HG02571 (cell line): ENCODE results near the gene MSI2.
"Not testable (repeated sequence)": the region's sequence is repeated elsewhere in the genome, so short reads cannot be mapped to it uniquely, and the experiment has no call there.

Experiments used
- ATAC-seq: cut with Tn5 transposase; IDR thresholded peaks from one replicate; pipeline ENCODE4 v1.9.1; 2021; ENCODE audit warnings: mild to moderate bottlenecking, moderate library complexity; ENCODE audit not compliant: unreplicated experiment

MSI2 gene

DNA sequence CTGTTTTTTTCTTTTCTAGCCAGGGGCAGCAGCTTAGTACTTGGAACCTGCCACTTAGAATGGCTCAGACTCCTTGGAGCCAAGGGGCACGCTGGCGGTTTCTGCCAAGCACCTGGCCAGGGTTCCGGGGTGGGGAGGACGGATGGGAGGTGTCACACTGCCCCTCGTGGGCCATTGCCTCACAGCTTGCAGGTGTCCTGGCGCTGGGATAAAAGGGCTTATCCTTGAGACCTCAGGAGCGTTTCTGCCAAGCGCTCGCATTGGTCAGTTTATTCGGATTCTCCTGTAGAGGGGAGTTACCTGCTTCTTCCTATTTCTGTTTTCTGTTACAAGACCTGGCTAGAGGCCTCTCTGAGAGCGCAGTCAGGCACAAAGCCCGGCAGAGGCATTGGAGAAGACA, 234.6 kb downstream of the MSI2 start:
- ATAC-seq = no peak

GRCh38 chr17:57493171-57493570, 236.8 kb downstream of the MSI2 start:
- ATAC-seq = no peak

DNA sequence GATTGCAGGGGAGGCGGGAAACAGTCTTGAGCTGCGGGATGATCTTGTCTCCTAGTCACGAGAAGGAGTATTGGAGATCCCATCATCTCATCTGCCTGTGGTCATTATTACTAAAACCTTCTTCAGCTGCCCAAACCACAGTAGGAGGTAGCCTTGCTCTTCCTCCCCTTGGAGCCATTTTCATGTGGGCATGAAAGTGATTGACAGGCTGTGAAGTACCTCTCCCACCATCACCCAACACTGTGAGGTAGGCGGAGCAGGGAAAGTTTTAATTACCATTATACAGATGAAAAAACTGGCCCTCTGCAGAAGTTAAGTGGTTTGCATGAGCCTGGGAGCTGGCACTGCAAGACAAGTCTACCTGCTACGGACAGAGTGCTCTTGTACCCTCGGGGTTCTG, 237.3 kb downstream of the MSI2 start:
- ATAC-seq = no peak

DNA sequence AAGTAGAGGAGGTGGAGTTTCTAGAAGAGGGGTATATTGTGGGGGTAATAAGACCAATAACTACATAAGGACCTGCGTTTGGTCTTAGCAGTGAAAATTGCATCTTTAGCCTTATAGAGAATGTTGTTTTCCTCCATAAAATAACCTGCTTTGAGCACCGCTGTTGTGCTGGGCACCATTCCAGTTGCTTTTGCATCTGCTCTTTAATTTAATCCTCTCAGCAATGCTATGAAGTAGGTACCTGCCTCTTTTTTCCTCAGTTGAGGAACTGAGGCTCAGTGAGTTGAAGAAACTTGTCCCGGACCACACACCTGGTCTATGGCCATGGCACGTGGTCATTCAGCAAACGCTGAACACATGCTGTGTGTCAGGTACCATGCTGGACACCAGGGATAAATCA, 238.1 kb downstream of the MSI2 start:
- ATAC-seq = no peak

GRCh38 chr17:57495771-57496170, 239.4 kb downstream of the MSI2 start:
- no peak for ATAC-seq

GRCh38 chr17:57496382-57496781, 240.1 kb downstream of the MSI2 start:
- no peak for ATAC-seq

DNA sequence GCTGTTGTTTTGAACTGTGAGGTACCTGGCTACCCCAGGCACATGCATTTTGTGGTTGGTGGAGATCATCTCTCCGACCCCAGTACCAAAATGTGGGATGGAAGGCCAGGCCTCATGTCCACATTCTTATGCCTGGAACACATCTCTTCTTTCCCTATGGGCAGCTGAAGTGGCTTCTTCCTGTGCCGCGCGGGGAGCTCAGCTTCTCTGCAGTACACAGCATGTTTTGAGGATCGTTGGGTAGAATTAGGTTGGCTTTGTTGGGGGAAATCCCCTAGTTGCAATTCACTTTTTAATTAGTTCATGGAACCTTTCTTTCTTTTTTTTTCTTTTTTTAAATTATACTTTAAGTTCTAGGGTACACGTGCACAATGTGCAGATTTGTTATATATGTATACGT, 242.1 kb downstream of the MSI2 start:
- ATAC-seq = no peak

DNA sequence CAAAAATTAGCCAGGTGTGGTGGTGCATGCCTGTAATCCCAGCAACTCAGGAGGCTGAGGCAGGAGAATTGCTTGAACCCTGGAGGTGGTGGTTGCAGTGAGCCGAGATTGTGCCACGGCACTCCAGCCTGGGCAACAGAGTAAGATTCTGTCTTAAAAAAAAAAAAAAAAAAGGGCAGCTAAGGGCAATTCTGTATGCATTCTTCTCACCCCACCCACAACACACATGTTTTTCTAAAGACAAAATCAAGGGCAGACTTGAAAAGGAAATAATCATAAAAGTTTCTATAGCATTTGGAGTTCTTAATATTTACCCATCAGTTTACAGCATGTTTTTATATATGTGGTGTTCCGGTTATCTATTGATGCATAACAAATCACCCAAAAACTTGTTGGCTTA, 242.9 kb downstream of the MSI2 start:
- ATAC-seq = not testable (repeated sequence)

GRCh38 chr17:57499648-57500049, 243.3 kb downstream of the MSI2 start:
- no peak for ATAC-seq

GRCh38 chr17:57501016-57501415, 244.7 kb downstream of the MSI2 start:
- no peak for ATAC-seq

DNA sequence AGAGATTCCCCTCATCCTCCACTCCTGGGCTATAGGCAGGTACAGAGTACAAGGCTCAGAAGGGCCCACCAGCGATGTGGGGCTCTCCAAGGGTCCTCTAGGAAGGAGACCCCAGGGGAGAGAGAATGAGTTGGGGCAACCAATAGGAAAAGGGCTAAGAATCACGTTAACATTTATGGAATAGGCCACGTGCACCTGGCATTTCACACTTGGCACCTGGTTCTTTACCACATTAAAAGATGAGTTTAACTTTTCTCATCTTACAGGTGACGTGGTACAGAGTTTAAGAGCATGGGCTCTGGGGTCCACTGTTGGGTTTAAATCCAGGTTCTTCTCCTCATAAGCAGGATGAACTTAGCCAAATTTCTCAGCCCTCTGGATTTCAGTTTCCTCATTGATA, 245.7 kb downstream of the MSI2 start:
- ATAC-seq = no peak

GRCh38 chr17:57502811-57503241, 246.5 kb downstream of the MSI2 start:
- ATAC-seq = no peak

GRCh38 chr17:57504208-57504607, 247.9 kb downstream of the MSI2 start:
- ATAC-seq = no peak

DNA sequence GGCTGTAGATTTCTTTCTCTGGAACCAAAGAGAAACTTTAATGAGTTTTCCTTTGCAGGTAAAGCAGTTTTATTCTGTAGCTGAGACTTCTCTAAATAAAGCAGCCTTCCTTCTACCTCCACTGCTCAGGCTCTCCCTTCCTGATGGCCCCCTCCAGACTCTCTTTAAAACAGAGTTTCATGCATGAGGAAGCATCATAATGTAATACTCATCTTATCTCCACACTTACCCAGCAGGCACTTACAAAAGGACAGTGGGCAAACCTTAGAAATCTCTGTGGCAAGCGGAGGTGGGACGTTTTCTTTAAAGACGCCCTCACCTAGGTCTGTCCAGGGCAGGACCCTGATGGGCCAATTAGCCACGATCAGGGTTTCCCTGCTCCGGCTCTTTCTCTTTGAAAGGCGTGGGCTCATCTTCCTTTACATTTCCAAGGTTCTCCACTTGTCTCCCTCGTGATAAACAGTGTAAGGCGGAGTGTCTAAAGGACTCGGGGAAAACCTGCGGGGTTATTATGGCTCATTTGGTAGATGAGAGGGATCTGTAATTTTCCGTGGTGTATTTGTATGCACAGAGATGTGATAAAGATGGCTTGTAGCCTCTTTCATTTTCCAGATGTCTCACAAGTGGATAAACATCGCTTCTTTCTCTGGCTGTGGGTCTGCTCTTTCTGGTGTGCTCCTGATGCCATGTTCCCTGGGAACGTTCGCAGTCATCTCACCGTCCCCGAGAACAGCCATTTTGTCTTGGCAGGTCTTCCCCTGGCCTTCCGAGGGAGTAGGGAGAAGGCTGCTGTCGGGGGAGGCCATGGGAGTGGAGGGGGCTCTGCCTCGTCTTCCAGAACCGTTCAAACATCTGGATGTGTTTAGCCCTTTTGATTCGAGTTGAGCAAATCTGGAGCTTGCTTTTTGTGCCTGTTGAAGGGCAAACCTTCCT, 249.8 kb downstream of the MSI2 start:
- ATAC-seq = no peak

DNA sequence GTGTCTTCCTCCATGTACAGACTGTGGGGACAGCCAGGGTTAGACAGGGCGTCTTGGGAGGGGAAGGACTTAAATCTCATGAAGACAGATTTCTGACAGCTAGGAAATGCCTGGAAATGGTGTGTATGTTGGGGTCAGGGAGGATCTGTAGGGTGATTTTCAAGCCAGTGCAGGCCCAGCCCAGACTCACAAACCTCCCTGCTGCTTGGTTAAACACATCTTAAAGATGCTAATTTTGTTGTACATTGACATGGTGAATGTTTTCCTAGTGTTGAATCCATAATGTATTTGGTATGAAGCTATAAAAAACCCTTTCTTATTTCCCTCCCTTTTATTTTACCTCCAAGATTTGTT, 250.4 kb downstream of the MSI2 start:
- no peak for ATAC-seq

- no peak for ATAC-seq
Measured at GRCh38 chr17:57507828-57508227, 251.5 kb downstream of the MSI2 start.

GRCh38 chr17:57508671-57509070, 252.3 kb downstream of the MSI2 start:
- ATAC-seq = no peak

GRCh38 chr17:57511475-57512123, 255.3 kb downstream of the MSI2 start:
- ATAC-seq = no peak

DNA sequence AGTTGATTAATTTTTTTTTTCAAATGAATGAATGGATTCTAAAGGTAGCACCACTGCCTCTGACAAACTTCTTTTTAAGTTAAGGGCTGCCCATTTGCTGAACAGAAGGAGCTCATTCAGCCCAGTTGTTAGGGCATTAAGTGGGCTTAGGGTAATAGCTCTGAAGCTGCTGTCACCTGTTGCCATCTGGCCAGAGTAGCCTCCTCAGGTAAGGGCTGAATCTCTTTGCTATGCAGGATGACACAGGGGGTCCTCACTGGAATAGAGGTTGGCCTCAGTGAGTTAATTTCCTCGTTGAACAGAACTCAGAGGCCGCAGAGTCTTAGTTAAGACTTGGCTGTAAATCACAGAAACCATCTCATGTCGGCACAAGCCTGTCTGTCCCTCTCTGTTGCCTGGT, 255.9 kb downstream of the MSI2 start:
- no peak for ATAC-seq

- no peak for ATAC-seq
Measured at GRCh38 chr17:57512691-57513090, 256.4 kb downstream of the MSI2 start.

DNA sequence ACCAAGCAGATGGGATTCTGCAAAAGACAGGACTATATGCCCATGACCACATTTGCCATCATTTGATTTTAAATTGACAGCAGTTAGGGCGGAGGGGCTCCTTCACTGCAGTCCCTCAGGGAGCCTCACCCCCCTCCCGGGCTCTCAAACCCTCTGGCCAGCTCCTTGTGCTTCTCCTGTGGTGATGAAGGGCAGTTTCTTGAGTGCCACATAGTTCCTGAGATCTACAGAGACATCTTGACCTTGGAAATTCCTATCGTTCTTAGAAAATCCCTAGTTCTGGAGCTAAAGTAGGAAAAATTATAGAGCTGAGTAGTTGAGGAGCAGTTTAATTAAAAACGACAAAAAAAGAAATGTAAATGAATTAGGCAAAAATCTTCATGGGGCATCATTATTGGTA, 257.2 kb downstream of the MSI2 start:
- no peak for ATAC-seq

DNA sequence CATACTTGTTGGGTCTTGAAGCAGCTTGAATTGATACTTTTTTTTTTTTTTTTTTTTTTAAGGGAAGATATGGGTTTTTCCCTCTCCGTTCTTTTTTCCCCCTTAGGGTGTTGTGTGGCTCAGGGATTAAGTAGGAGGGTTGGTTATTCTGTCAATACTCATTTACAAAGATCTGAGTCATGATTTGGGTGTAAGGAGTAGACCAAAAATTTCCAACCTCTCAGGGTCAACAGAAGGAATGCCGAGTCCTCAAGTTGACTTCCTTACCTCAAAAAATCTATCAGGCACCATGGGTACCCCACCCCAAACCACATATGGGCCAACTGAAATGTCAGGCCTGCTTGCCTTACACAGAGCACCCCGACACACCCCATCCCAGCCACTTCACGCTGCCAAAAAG, 258.3 kb downstream of the MSI2 start:
- ATAC-seq = no peak
